Measurements from ENCODE around the gene LRPAP1.
"Not testable (repeated sequence)": the region's sequence is repeated elsewhere in the genome, so short reads cannot be mapped to it uniquely, and the experiment has no call there.

LRPAP1 gene

DNA sequence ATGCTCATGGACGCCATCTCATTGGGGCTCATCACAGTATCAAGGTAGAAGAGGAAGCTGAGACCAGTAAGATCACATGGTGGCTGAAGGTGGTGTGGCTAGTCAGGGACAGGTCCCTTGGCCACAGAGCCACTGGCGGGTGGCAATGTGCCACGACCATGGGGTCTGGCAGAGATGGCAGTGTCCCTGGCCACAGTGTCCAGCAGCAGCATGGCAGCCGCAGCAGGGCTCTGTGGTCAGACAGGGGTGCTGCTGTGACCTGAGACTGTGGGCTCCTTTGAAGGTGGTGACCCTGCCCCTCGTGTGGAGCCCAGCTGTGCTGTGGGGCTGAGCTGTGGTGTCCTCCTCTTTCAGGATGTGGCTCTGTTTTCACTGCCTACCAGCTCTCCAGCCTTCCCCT is 71.3 kb downstream of the LRPAP1 start:
- DNase-seq (ENCODE audit: low spot score) = no peak

DNA sequence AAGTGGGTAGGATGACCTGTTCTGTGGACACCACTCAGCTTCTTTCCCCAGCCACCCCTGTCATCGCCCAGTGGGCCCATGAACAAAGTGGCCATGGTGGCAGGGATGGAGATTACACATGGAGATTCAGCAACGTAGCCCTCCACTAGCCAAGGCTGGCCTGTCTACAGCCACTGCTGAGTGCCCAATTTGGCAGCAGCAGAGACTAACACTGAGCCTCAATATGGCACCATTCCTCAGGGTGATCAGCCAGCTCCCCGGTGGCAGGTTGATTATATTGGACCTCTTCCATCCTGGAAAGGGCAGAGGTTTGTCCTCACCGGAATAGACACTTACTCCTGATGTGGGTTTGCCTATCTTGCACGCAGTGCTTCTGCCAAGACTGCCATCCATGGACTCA is 73.1 kb downstream of the LRPAP1 start:
- not testable (repeated sequence) for DNase-seq (ENCODE audit: low spot score)

DNA sequence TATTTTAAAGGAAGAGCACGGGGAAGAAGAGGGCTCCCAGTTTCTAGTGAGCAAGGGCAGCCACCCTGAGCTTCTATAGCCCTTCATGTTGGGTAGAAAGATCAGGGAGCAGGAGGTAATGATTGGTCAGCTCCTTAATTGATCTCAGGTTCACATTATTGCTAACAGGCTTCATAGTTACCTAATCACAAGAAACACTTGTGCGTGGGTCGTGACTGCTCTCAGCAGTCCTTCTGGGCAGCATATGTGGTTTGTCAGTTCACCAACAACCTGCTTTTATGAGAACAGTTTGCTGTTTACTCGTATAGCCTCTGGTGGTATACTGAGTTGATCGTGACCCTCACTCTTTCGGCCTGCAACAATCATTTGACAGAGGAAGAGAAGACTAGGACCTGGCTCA is 73.9 kb downstream of the LRPAP1 start:
- DNase-seq (ENCODE audit: low spot score) = no peak

DNA sequence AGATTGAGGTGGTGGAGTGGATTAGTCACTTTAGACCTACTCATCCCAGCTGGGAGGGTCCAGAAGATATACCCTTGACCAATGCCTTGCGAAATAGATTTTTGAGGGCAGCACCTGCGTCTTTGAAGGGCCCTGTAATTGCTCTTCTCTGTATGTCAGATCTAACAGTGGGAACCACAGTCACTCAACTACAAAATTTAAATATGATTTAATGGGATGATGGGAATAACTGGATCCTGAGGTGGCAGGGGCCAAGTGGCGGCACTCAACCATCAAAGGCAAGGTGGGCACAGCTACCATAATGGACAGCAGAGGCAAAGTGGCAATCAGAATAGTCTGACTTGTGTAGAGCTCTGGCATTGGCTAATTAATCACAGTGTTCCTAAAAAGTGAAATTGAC is 76.6 kb downstream of the LRPAP1 start:
- DNase-seq (ENCODE audit: low spot score) = not testable (repeated sequence)
